ENCODE data around the gene ORAI2. TPM values are rescaled to one million over a fixed set of nuclear protein-coding genes. Genes with fewer than 3 reads are reported as not detected.
"Not testable (repeated sequence)": the region's sequence is repeated elsewhere in the genome, so short reads cannot be mapped to it uniquely, and the experiment has no call there.

ORAI2 gene
- total and polyA plus RNA-seq, 10 of the 15 experiments (the other 5 are each of a cell fraction or from before 2014, with no cell fraction given) = 5.8 to 111 (median 46.9) TPM

DNA sequence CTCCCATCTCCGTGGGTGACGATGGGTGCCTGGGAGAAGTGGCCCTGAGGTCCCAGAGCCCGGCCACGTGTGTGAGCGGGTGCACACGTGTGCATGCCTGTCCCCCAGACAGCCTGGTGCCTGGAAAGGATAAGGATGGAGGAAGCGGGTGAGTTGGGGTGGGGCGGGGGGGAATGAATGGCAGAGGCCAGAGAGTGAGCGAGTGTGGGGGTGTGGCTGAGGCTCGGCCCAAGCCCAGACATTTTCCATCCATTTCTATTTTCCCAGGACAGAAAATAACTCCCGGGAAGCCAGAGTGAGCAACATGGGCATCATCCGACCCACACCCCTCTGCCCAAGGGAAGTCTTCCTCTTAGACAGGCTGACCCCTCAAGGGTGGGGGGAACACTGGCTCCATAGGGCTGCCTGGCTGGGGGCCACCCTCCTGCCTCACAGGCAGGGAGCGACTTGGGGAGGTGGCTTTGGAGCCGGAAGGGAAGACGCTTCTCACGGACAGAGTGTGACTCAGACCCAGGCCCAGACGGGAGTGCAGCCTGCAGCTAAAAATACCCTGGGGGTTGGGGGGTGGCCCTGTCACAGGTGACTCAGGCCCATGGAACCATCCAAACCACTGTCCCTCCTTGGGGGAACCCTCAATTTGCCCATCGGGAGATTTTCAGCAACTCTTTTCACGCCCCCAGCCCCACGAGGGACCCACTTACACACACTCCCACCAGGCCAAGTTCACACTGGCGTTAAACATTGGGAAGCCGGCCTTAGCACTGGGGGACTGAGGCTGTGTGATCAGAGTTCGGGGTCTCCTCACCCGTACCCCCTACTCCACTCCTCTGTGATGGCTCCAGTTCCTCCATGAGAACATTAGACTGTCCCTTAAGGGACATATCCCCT lies 72.2 kb downstream of the ORAI2 start:
- POLR2A ChIA-PET; DNase-seq (ENCODE audit: low read depth, low spot score); H3K4me2 ChIP-seq (ENCODE audit: control insufficient read depth, insufficient read depth); BruUV-seq (replicated peaks); FAIRE-seq; H4K20me1 ChIP-seq (ENCODE audit: control insufficient read depth, insufficient read depth); H3K79me2 ChIP-seq (ENCODE audit: control insufficient read depth, insufficient read depth, low read length); H2AFZ ChIP-seq (ENCODE audit: control insufficient read depth, low read depth, low read length); H3K9me3 ChIP-seq (replicated peaks; ENCODE audit: control insufficient read depth, insufficient read depth, low read length); H3K4me1 ChIP-seq (ENCODE audit: control insufficient read depth, insufficient read depth, low read length); intact Hi-C loops (cut with micrococcal nuclease; ENCODE audit: unreplicated experiment); H3K36me3 ChIP-seq (ENCODE audit: control insufficient read depth in 2 of 2, insufficient read depth in 2 of 2, low read length in 1 of 2); SMC1A ChIA-PET (ENCODE audit: uncharacterized antibody, unreplicated experiment); H3K4me3 ChIP-seq; H3K27ac ChIP-seq (ENCODE audit: control insufficient read depth, insufficient read depth); H3K9ac ChIP-seq (ENCODE audit: control insufficient read depth, insufficient read depth, low read length); in situ Hi-C loops (cut with MboI); H3K27me3 ChIP-seq (replicated peaks in 1 of 2; ENCODE audit: control insufficient read depth in 2 of 2, insufficient read depth in 2 of 2, low read length in 1 of 2); ATAC-seq; RAD21 ChIA-PET (ENCODE audit: unreplicated experiment); CTCF ChIA-PET: not testable (repeated sequence)
- 60% methylated on average over 5 of the region's 24 CpGs for WGBS (ENCODE audit: insufficient coverage, insufficient replicate concordance, low lambda C conversion rate, missing lambda C conversion rate)

Small RNA genes within 50 kb of the gene (microRNA-seq; reads per million reads assigned to microRNA genes)
- gene MIR4467 = 1.7 reads per million
- gene MIR5090 = 2.8 reads per million, percentile 13 among the genes with 10 or more reads in this experiment
- not detected for gene MIR548O

Small RNA genes within 50 kb of the gene (small RNA-seq; reads per million reads assigned to genes)
- not detected for gene MIR548O

Other genes starting within 250 kb of the ORAI2 start
Only the 7 nearest of the 14 such genes appear.
- gene SPDYE6, start 77.1 kb upstream of the ORAI2 start, total RNA-seq (2014; rRNA removed) = not detected in 2 replicates
- gene SPDYE6, start 77.1 kb upstream of the ORAI2 start, total RNA-seq (2014; rRNA removed; fragmentation: Illumina TruSeq; extraction: Trizol) = not detected in 2 replicates
- gene SPDYE6, start 77.1 kb upstream of the ORAI2 start, total RNA-seq (2021) = not detected in 2 replicates
- not detected in 2 replicates for gene SPDYE6, start 77.1 kb upstream of the ORAI2 start, polyA plus RNA-seq (2011; rRNA removed)
- gene SPDYE6, start 77.1 kb upstream of the ORAI2 start, polyA plus RNA-seq (2014; fragmentation: Illumina TruSeq; extraction: Trizol) = not detected in 2 replicates
- under 1 TPM; 0.05 to 0.40 TPM for gene SPDYE6, start 77.1 kb upstream of the ORAI2 start, polyA plus RNA-seq (2014; fragmentation: Nextera tagmentation; extraction: Ambion mirVana)
- not detected in 2 replicates for gene SPDYE6, start 77.1 kb upstream of the ORAI2 start, polyA plus RNA-seq (2014; rRNA removed)
- gene SPDYE6, start 77.1 kb upstream of the ORAI2 start, polyA plus RNA-seq (2016; fragmentation: Nextera tagmentation; extraction: Ambion mirVana) = 1 to 10 TPM; 1.6 to 2.3 TPM
- 26.4 and 27.8 TPM in 2 replicates for gene PRKRIP1, start 37.2 kb upstream of the ORAI2 start, total RNA-seq (2014; rRNA removed)
- gene PRKRIP1, start 37.2 kb upstream of the ORAI2 start, total RNA-seq (2014; rRNA removed; fragmentation: Illumina TruSeq; extraction: Trizol) = 21.0 and 21.2 TPM in 2 replicates
- gene PRKRIP1, start 37.2 kb upstream of the ORAI2 start, total RNA-seq (2021) = 25.1 and 32.4 TPM in 2 replicates
- 21.3 and 23.3 TPM in 2 replicates for gene PRKRIP1, start 37.2 kb upstream of the ORAI2 start, polyA plus RNA-seq (2011; rRNA removed)
- gene PRKRIP1, start 37.2 kb upstream of the ORAI2 start, polyA plus RNA-seq (2014; fragmentation: Illumina TruSeq; extraction: Trizol) = 12.7 and 17.7 TPM in 2 replicates
- gene PRKRIP1, start 37.2 kb upstream of the ORAI2 start, polyA plus RNA-seq (2014; fragmentation: Nextera tagmentation; extraction: Ambion mirVana) = 10 to 100 TPM; 17.0 to 18.3 TPM
- 38.3 and 43.9 TPM in 2 replicates for gene PRKRIP1, start 37.2 kb upstream of the ORAI2 start, polyA plus RNA-seq (2014; rRNA removed)
- gene PRKRIP1, start 37.2 kb upstream of the ORAI2 start, polyA plus RNA-seq (2016; fragmentation: Nextera tagmentation; extraction: Ambion mirVana) = 10 to 100 TPM; 31.6 to 38.4 TPM
- gene ALKBH4, start 31.3 kb downstream of the ORAI2 start, total RNA-seq (2014; rRNA removed) = 14.6 and 16.9 TPM in 2 replicates
- gene ALKBH4, start 31.3 kb downstream of the ORAI2 start, total RNA-seq (2014; rRNA removed; fragmentation: Illumina TruSeq; extraction: Trizol) = 5.6 and 6.1 TPM in 2 replicates
- gene ALKBH4, start 31.3 kb downstream of the ORAI2 start, total RNA-seq (2021) = 11.9 and 14.8 TPM in 2 replicates
- gene ALKBH4, start 31.3 kb downstream of the ORAI2 start, polyA plus RNA-seq (2011; rRNA removed) = 2.2 and 4.7 TPM in 2 replicates
- gene ALKBH4, start 31.3 kb downstream of the ORAI2 start, polyA plus RNA-seq (2014; fragmentation: Illumina TruSeq; extraction: Trizol) = 3.1 and 4.4 TPM in 2 replicates
- gene ALKBH4, start 31.3 kb downstream of the ORAI2 start, polyA plus RNA-seq (2014; fragmentation: Nextera tagmentation; extraction: Ambion mirVana) = 1 to 10 TPM; 4.1 to 9.1 TPM
- 14.8 and 16.4 TPM in 2 replicates for gene ALKBH4, start 31.3 kb downstream of the ORAI2 start, polyA plus RNA-seq (2014; rRNA removed)
- gene ALKBH4, start 31.3 kb downstream of the ORAI2 start, polyA plus RNA-seq (2016; fragmentation: Nextera tagmentation; extraction: Ambion mirVana) = 10 to 100 TPM; 13.6 to 15.7 TPM
- 22.1 and 26.3 TPM in 2 replicates for gene LRWD1, start 31.4 kb downstream of the ORAI2 start, total RNA-seq (2014; rRNA removed)
- 21.5 and 26.0 TPM in 2 replicates for gene LRWD1, start 31.4 kb downstream of the ORAI2 start, total RNA-seq (2014; rRNA removed; fragmentation: Illumina TruSeq; extraction: Trizol)
- 52.3 and 53.3 TPM in 2 replicates for gene LRWD1, start 31.4 kb downstream of the ORAI2 start, total RNA-seq (2021)
- 10.3 and 22.4 TPM in 2 replicates for gene LRWD1, start 31.4 kb downstream of the ORAI2 start, polyA plus RNA-seq (2011; rRNA removed)
- gene LRWD1, start 31.4 kb downstream of the ORAI2 start, polyA plus RNA-seq (2014; fragmentation: Illumina TruSeq; extraction: Trizol) = 6.1 and 18.2 TPM in 2 replicates
- gene LRWD1, start 31.4 kb downstream of the ORAI2 start, polyA plus RNA-seq (2014; fragmentation: Nextera tagmentation; extraction: Ambion mirVana) = 1 to 10 TPM in 1 of 2 experiments, under 1 TPM in 1; 0.40 to 2.0 TPM
- gene LRWD1, start 31.4 kb downstream of the ORAI2 start, polyA plus RNA-seq (2014; rRNA removed) = 64.4 and 72.4 TPM in 2 replicates
- 10 to 100 TPM; 54.8 to 57.1 TPM for gene LRWD1, start 31.4 kb downstream of the ORAI2 start, polyA plus RNA-seq (2016; fragmentation: Nextera tagmentation; extraction: Ambion mirVana)
- 66.3 and 73.5 TPM in 2 replicates for gene POLR2J, start 45.3 kb downstream of the ORAI2 start, total RNA-seq (2014; rRNA removed)
- 73.8 and 78.0 TPM in 2 replicates for gene POLR2J, start 45.3 kb downstream of the ORAI2 start, total RNA-seq (2014; rRNA removed; fragmentation: Illumina TruSeq; extraction: Trizol)
- 47.8 and 49.2 TPM in 2 replicates for gene POLR2J, start 45.3 kb downstream of the ORAI2 start, total RNA-seq (2021)
- 39.8 and 76.8 TPM in 2 replicates for gene POLR2J, start 45.3 kb downstream of the ORAI2 start, polyA plus RNA-seq (2011; rRNA removed)
- 83.8 and 119 TPM in 2 replicates for gene POLR2J, start 45.3 kb downstream of the ORAI2 start, polyA plus RNA-seq (2014; fragmentation: Illumina TruSeq; extraction: Trizol)
- 10 to 100 TPM; 16.4 to 43.4 TPM for gene POLR2J, start 45.3 kb downstream of the ORAI2 start, polyA plus RNA-seq (2014; fragmentation: Nextera tagmentation; extraction: Ambion mirVana)
- gene POLR2J, start 45.3 kb downstream of the ORAI2 start, polyA plus RNA-seq (2014; rRNA removed) = 99.6 and 105 TPM in 2 replicates
- 100 to 1,000 TPM; 110 to 116 TPM for gene POLR2J, start 45.3 kb downstream of the ORAI2 start, polyA plus RNA-seq (2016; fragmentation: Nextera tagmentation; extraction: Ambion mirVana)
- gene RASA4B, start 84.2 kb downstream of the ORAI2 start, total RNA-seq (2014; rRNA removed) = 8.1 and 12.1 TPM in 2 replicates
- 5.4 and 5.8 TPM in 2 replicates for gene RASA4B, start 84.2 kb downstream of the ORAI2 start, total RNA-seq (2014; rRNA removed; fragmentation: Illumina TruSeq; extraction: Trizol)
- gene RASA4B, start 84.2 kb downstream of the ORAI2 start, total RNA-seq (2021) = 12.7 and 14.8 TPM in 2 replicates
- 2.7 and 5.2 TPM in 2 replicates for gene RASA4B, start 84.2 kb downstream of the ORAI2 start, polyA plus RNA-seq (2011; rRNA removed)
- gene RASA4B, start 84.2 kb downstream of the ORAI2 start, polyA plus RNA-seq (2014; fragmentation: Illumina TruSeq; extraction: Trizol) = 0.73 and 6.2 TPM in 2 replicates
- gene RASA4B, start 84.2 kb downstream of the ORAI2 start, polyA plus RNA-seq (2014; fragmentation: Nextera tagmentation; extraction: Ambion mirVana) = under 1 TPM; 0.10 to 0.31 TPM
- 16.4 and 18.8 TPM in 2 replicates for gene RASA4B, start 84.2 kb downstream of the ORAI2 start, polyA plus RNA-seq (2014; rRNA removed)
- 1 to 10 TPM; 6.5 TPM for gene RASA4B, start 84.2 kb downstream of the ORAI2 start, polyA plus RNA-seq (2016; fragmentation: Nextera tagmentation; extraction: Ambion mirVana)
- 6.2 and 9.9 TPM in 2 replicates for gene UPK3BL2, start 110.1 kb downstream of the ORAI2 start, total RNA-seq (2014; rRNA removed)
- gene UPK3BL2, start 110.1 kb downstream of the ORAI2 start, total RNA-seq (2014; rRNA removed; fragmentation: Illumina TruSeq; extraction: Trizol) = 7.1 and 8.2 TPM in 2 replicates
- 11.8 and 16.2 TPM in 2 replicates for gene UPK3BL2, start 110.1 kb downstream of the ORAI2 start, total RNA-seq (2021)
- 3.3 and 7.6 TPM in 2 replicates for gene UPK3BL2, start 110.1 kb downstream of the ORAI2 start, polyA plus RNA-seq (2011; rRNA removed)
- gene UPK3BL2, start 110.1 kb downstream of the ORAI2 start, polyA plus RNA-seq (2014; fragmentation: Illumina TruSeq; extraction: Trizol) = 0.51 and 6.1 TPM in 2 replicates
- under 1 TPM in 1 of 2 experiments, not detected in 1; 0.18 TPM for gene UPK3BL2, start 110.1 kb downstream of the ORAI2 start, polyA plus RNA-seq (2014; fragmentation: Nextera tagmentation; extraction: Ambion mirVana)
- gene UPK3BL2, start 110.1 kb downstream of the ORAI2 start, polyA plus RNA-seq (2014; rRNA removed) = 25.7 and 30.1 TPM in 2 replicates
- gene UPK3BL2, start 110.1 kb downstream of the ORAI2 start, polyA plus RNA-seq (2016; fragmentation: Nextera tagmentation; extraction: Ambion mirVana) = 10 to 100 TPM; 10.4 to 10.7 TPM

Data from GM12878 (cell line).